GM12892 (cell line): Measurements from ENCODE around the gene BLTP3A.

Experiments used
- POLR2A ChIP-seq: IDR thresholded peaks from 2 replicates; pipeline ENCODE4 v1.6.1; 2011; ENCODE audit warnings: low read depth, low read length, control low read depth
- POLR2AphosphoS5 ChIP-seq: IDR thresholded peaks from 2 replicates; pipeline ENCODE4 v1.6.1; 2011; ENCODE audit warnings: low read depth, low read length, control low read depth

DNA sequence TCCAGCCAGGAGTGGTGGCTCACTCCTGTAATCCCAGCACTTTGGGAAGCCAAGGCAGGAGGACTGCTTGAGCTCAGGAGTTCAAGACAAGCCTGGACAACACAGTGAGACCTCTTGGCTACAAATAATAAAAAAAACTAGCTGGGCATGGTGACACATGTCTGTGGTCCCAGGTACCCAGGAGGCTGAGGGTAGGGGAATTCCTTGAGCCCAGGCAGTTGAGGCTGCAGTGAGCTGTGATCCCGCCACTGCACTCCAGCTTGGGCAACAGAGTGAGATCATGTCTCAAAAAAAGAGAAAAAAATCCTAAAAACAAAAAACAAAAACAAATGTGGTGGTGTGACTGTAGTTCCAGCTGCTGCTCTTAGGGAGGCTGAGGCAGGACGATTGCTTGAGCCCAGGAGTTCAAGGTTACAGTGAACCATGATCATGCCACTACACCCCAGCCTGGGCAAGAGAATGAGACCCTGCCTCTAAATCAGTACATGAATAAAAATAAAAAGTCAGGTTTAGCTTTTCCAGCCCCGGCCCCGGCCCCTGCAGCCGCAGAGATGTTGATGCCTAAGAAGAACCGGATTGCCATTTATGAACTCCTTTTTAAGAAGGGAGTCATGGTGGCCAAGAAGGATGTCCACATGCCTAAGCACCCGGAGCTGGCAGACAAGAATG lies 48.1 kb upstream of the BLTP3A start:
- TF ChIP-seq POLR2AphosphoS5 (no peak), POLR2A (no peak)
